ENCODE measurements around the gene PERP. TPM values are rescaled to one million over a fixed set of nuclear protein-coding genes. Genes with fewer than 3 reads are reported as not detected.

Gene PERP
- total RNA-seq, 2 donors from 2014 or later, result 21.1 to 23.7 TPM

- no peak for ATAC-seq (ENCODE audit: insufficient number of reproducible peaks, low FRiP score, low read depth)
- no peak for TF ChIP-seq CTCF (IDR thresholded peaks at IDR 0.05)
- no peaks in the 10 kb centered on the region for H3K4me1 ChIP-seq (ENCODE audit: control insufficient read depth in 1 of 2, low read depth in 2 of 2)
These were observed 54.4 kb downstream of the PERP start for GRCh38 chr6:138052783-138053182.

GRCh38 chr6:138044972-138045371 lies 62.2 kb downstream of the PERP start:
- H3K4me1 ChIP-seq (ENCODE audit: control insufficient read depth in 1 of 2, low read depth in 2 of 2), result no peaks in the 10 kb centered on the region
- no peak for TF ChIP-seq CTCF (IDR thresholded peaks at IDR 0.05)
- no peaks in the 10 kb centered on the region for H3K36me3 ChIP-seq
- no peaks in the 10 kb centered on the region for H3K27me3 ChIP-seq (replicated peaks; ENCODE audit: insufficient read depth)
- H3K4me3 ChIP-seq, result no peak overlapping the region
- H3K27ac ChIP-seq, result no peak overlapping the region
- no peak for ATAC-seq (ENCODE audit: insufficient number of reproducible peaks, low FRiP score, low read depth)
- H3K9me3 ChIP-seq, result no peaks in the 10 kb centered on the region
- no peak for DNase-seq (ENCODE audit: low spot score)

More at GRCh38 chr6:138052783-138053182, 54.4 kb downstream of the PERP start:
- no peak overlapping the region for H3K4me3 ChIP-seq
- no peaks in the 10 kb centered on the region for H3K36me3 ChIP-seq
- no peak for DNase-seq (ENCODE audit: low spot score)
- no peaks in the 10 kb centered on the region for H3K27me3 ChIP-seq (replicated peaks; ENCODE audit: insufficient read depth)
- no peak overlapping the region for H3K27ac ChIP-seq
- no peaks in the 10 kb centered on the region for H3K9me3 ChIP-seq

GRCh38 chr6:138044458-138044857 lies 62.8 kb downstream of the PERP start:
- Histone ChIP-seq H3K36me3 (no peaks in the 10 kb centered on the region), H3K4me1 (ENCODE audit: control insufficient read depth in 1 of 2, low read depth in 2 of 2) (no peaks in the 10 kb centered on the region), H3K4me3 (no peak overlapping the region), H3K27ac (no peak overlapping the region), H3K27me3 (replicated peaks; ENCODE audit: insufficient read depth) (no peaks in the 10 kb centered on the region), H3K9me3 (no peaks in the 10 kb centered on the region)
- no peak for ATAC-seq (ENCODE audit: insufficient number of reproducible peaks, low FRiP score, low read depth)
- DNase-seq (ENCODE audit: low spot score), result no peak
- TF ChIP-seq CTCF (IDR thresholded peaks at IDR 0.05), result no peak

Other genes with a start within 250 kb of the PERP start
- gene TNFAIP3, start 240.2 kb downstream of the PERP start, total RNA-seq, result 10 to 100 TPM; 21.9 to 26.3 TPM
- gene ARFGEF3, start 54.5 kb upstream of the PERP start, total RNA-seq, result 1 to 10 TPM; 1.1 to 1.4 TPM
- not detected for gene PBOV1, start 111.1 kb upstream of the PERP start, total RNA-seq

Data from thoracic aorta (tissue), 2 donors.